ENCODE measurements around the gene TSPAN5.

- TF ChIP-seq CTCF (conservative IDR thresholded peaks at IDR 0.05): no peak
- TF ChIP-seq ZFX (IDR thresholded peaks at IDR 0.05): no peak
Observed at GRCh38 chr4:98689507-98690174, 31.2 kb upstream of the TSPAN5 start.
